NCI-H1694 (cell line): Measurements from ENCODE around the gene SLC6A7.

ENCODE experiments used
- DNase-seq: peaks from one replicate; lab custom pipeline; 2025; lab: John Stamatoyannopoulos, UW

The SLC6A7 gene

GRCh38 chr5:150155258-150156026 is 34.4 kb upstream of the SLC6A7 start, which contains the start of gene PDGFRB:
PDGFRB (minus strand) TSS chr5:150155845; CDS start chr5:150137047, 18,798 bp downstream.
- DNase-seq: no peak

- DNase-seq: no peak
Measured at GRCh38 chr5:150156027-150156368, 33.9 kb upstream of the SLC6A7 start.

- no peak for DNase-seq
Measured at GRCh38 chr5:150156540-150156939, 33.3 kb upstream of the SLC6A7 start.

GRCh38 chr5:150157168-150157567 is 32.7 kb upstream of the SLC6A7 start:
- DNase-seq: no peak

GRCh38 chr5:150158170-150158949 is 31.5 kb upstream of the SLC6A7 start:
- no peak for DNase-seq

- no peak for DNase-seq
Measured at GRCh38 chr5:150159031-150159430, 30.8 kb upstream of the SLC6A7 start.

- no peak for DNase-seq
Measured at GRCh38 chr5:150159741-150160179, 30.1 kb upstream of the SLC6A7 start.

- DNase-seq: no peak
Measured at GRCh38 chr5:150160448-150161081, 29.3 kb upstream of the SLC6A7 start.

GRCh38 chr5:150161242-150162141 is 28.4 kb upstream of the SLC6A7 start:
- DNase-seq: peak; percentile 66

GRCh38 chr5:150162142-150162513 is 27.7 kb upstream of the SLC6A7 start:
- no peak for DNase-seq

- no peak for DNase-seq
Measured at GRCh38 chr5:150163035-150163434, 26.8 kb upstream of the SLC6A7 start.

GRCh38 chr5:150163547-150164059 is 26.3 kb upstream of the SLC6A7 start:
- no peak for DNase-seq

- no peak for DNase-seq
Measured at GRCh38 chr5:150164211-150164980, 25.5 kb upstream of the SLC6A7 start.

- DNase-seq: no peak
Measured at GRCh38 chr5:150166037-150166649, 23.7 kb upstream of the SLC6A7 start.

GRCh38 chr5:150166650-150167511 is 23.0 kb upstream of the SLC6A7 start, which contains the start of gene CDX1:
CDX1 (plus strand) TSS chr5:150166778; CDS start chr5:150166877, 99 bp downstream.
- no peak for DNase-seq

- DNase-seq: no peak
Measured at GRCh38 chr5:150167512-150167850, 22.4 kb upstream of the SLC6A7 start.

- no peak for DNase-seq
Measured at GRCh38 chr5:150167908-150168307, 22.0 kb upstream of the SLC6A7 start.

GRCh38 chr5:150168864-150169263 is 21.0 kb upstream of the SLC6A7 start:
- no peak for DNase-seq

- DNase-seq: no peak
Measured at GRCh38 chr5:150172145-150172544, 17.7 kb upstream of the SLC6A7 start.
